KMS-11 (cell line): ENCODE results near the gene FOXRED2.

Experiments
- H2AFZ ChIP-seq: fragments of 200-600 bp; sonication (generic); 2 replicates; pipeline ENCODE4 v1.6.1; 2016; ENCODE audit warnings: antibody characterized with exemption, mixed run types, low read depth
- H3K27ac ChIP-seq: fragments of 200-600 bp; sonication (generic); 2 replicates; pipeline ENCODE4 v1.6.1; 2016; ENCODE audit warnings: mild to moderate bottlenecking, mixed run types
- H3K27me3 ChIP-seq: fragments of 200-600 bp; sonication (generic); 2 replicates; pipeline ENCODE4 v1.6.1; 2017; ENCODE audit warnings: mild to moderate bottlenecking, low read depth, mixed run types, moderate library complexity; ENCODE audit not compliant: insufficient read depth
- H3K36me3 ChIP-seq: fragments of 200-600 bp; sonication (generic); 2 replicates; pipeline ENCODE4 v1.6.1; 2017; ENCODE audit warnings: mild to moderate bottlenecking, mixed run types; ENCODE audit not compliant: insufficient read depth
- H3K4me1 ChIP-seq: fragments of 200-600 bp; sonication (generic); 2 replicates; pipeline ENCODE4 v1.6.1; 2016; ENCODE audit warnings: mild to moderate bottlenecking, low read depth, mixed run types; ENCODE audit not compliant: poor library complexity, severe bottlenecking
- H3K4me2 ChIP-seq: fragments of 200-600 bp; sonication (generic); 2 replicates; pipeline ENCODE4 v1.7.0; 2016; ENCODE audit warnings: mild to moderate bottlenecking, mixed run types
- H3K4me3 ChIP-seq: fragments of 200-600 bp; sonication (generic); IDR thresholded peaks from 2 replicates; pipeline ENCODE4 v1.6.1; 2017; ENCODE audit warnings: low read depth, low read length, mixed read lengths; ENCODE audit not compliant: insufficient read depth
- H3K79me2 ChIP-seq: fragments of 200-600 bp; sonication (generic); 2 replicates; pipeline ENCODE4 v1.6.1; 2016; ENCODE audit warnings: low read depth, mixed run types; ENCODE audit not compliant: insufficient read depth
- H3K9ac ChIP-seq: fragments of 200-600 bp; sonication (generic); 2 replicates; pipeline ENCODE4 v1.6.1; 2016; ENCODE audit warnings: mild to moderate bottlenecking, mixed run types
- H4K20me1 ChIP-seq: fragments of 200-600 bp; sonication (generic); 2 replicates; pipeline ENCODE4 v1.6.1; 2016; ENCODE audit warnings: mild to moderate bottlenecking, mixed run types; ENCODE audit not compliant: insufficient read depth
- TF ChIP-seq, protein P1 (sequence below): fragments of 200-600 bp; sonication (generic); conservative IDR thresholded peaks from 2 replicates; pipeline ENCODE4 v1.6.1; 2017; ENCODE audit warnings: low read depth, mild to moderate bottlenecking, antibody characterized with exemption, low read length, moderate library complexity, mixed read lengths

The FOXRED2 gene

DNA sequence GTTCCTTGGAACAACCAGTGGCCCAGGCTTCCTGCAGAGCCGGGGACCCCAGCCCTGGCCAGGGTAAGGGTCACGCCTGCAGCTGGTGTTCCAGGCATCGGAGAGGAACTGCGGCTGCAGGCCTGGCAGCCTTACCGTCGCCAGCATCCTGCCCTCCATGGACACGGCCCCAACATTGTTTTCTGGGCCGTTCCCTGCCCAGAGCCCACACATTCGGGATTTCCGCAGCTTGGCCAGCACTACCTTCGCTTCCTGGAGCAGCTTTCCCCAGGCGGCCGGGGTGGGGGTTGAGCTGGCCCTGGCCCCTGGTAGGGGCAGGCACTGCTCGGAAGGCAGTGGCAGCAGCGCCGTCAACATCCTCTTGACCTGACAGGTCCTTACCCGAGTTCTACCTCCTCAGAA, 43.1 kb downstream of the FOXRED2 start:
- no peak overlapping the region for H3K4me2 ChIP-seq
- H3K36me3 ChIP-seq, result no peaks in the 10 kb centered on the region
- TF ChIP-seq, protein P1, sequence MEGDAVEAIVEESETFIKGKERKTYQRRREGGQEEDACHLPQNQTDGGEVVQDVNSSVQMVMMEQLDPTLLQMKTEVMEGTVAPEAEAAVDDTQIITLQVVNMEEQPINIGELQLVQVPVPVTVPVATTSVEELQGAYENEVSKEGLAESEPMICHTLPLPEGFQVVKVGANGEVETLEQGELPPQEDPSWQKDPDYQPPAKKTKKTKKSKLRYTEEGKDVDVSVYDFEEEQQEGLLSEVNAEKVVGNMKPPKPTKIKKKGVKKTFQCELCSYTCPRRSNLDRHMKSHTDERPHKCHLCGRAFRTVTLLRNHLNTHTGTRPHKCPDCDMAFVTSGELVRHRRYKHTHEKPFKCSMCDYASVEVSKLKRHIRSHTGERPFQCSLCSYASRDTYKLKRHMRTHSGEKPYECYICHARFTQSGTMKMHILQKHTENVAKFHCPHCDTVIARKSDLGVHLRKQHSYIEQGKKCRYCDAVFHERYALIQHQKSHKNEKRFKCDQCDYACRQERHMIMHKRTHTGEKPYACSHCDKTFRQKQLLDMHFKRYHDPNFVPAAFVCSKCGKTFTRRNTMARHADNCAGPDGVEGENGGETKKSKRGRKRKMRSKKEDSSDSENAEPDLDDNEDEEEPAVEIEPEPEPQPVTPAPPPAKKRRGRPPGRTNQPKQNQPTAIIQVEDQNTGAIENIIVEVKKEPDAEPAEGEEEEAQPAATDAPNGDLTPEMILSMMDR, result no peak
- H3K4me1 ChIP-seq, result peaks cover 29% of the 10 kb centered on the region
- no peaks in the 10 kb centered on the region for H3K79me2 ChIP-seq
- H4K20me1 ChIP-seq, result no peaks in the 10 kb centered on the region
- H3K4me3 ChIP-seq, result no peak overlapping the region
- H3K27ac ChIP-seq, result no peak overlapping the region
- H3K9ac ChIP-seq, result no peak overlapping the region
- H3K27me3 ChIP-seq, result no peaks in the 10 kb centered on the region
- no peak overlapping the region for H2AFZ ChIP-seq

DNA sequence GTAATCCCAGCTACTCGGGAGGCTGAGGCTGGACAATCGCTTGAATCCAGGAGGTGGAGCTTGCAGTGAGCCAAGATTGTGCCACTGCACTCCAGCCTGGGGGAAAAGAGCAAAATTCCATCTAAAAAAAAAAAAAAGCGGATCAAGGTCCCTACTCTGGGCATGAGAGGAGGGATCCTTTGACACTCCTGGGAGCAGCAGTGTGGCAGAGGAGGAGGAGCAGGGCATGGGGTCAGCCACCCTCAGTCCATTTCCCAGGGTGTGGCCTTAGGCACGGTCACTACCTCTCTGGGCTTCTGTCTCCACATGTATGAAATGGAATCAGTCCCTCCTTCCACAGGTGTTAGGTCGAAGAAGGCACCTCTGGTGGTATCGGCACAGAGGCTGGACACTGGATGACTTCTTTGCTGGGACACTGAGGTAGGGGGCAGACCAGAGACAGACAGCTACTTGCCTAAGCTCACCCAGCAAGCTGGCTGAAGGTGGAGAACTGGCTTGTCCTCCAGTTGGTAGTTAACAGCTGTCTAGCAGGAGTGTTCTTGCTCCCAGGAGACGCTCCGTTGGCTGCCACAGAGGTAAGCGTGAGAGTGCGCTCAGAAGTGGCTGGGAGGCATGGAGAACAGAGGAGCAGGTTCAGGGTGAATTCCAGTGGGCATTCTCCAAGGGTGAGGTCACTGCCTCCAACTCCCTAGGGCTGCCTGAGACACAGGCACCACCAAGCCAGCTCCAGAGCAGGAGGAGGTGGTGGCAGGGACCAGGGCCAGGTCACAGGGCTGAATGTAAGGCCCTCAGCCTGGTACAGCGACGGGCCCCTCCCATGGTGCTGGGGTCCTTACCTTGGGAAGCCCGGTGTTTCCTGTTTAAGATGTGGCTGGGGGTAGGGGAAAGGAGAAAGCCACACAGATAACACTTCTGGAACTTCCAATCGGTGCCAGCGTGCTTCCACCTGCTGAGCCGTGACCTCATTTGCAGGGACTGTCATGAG, 44.9 kb downstream of the FOXRED2 start:
- TF ChIP-seq, protein P1, result no peak
- no peak overlapping the region for H3K4me3 ChIP-seq
- H3K27ac ChIP-seq, result no peak overlapping the region
- H3K79me2 ChIP-seq, result no peaks in the 10 kb centered on the region
- H3K27me3 ChIP-seq, result no peaks in the 10 kb centered on the region
- H3K9ac ChIP-seq, result no peak overlapping the region
- H2AFZ ChIP-seq, result no peak overlapping the region
- no peaks in the 10 kb centered on the region for H3K36me3 ChIP-seq
- H4K20me1 ChIP-seq, result no peaks in the 10 kb centered on the region
- peaks cover 11% of the 10 kb centered on the region for H3K4me1 ChIP-seq
- no peak overlapping the region for H3K4me2 ChIP-seq

DNA sequence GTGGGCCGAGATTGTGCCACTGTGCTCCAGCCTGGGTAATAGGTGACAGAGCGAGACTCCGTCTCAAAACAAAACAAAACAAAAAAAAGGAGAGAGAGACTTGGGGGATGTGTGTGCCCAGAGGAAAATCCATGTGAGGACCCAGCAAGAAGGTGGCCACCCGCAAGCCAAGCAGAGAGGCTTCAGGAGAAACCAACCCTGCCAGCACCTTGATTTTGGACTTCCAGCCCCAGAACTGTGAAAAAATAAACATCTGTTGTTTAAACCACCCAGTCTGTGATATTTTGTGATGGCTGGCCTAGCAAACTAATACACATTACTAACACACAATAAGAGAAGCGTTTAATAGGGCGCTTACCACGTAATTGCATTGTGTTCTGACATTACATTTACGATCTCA, 46.6 kb downstream of the FOXRED2 start:
- Histone ChIP-seq H2AFZ (no peak overlapping the region), H4K20me1 (no peaks in the 10 kb centered on the region), H3K27ac (no peak overlapping the region), H3K36me3 (no peaks in the 10 kb centered on the region), H3K9ac (no peak overlapping the region), H3K4me2 (no peak overlapping the region), H3K79me2 (no peaks in the 10 kb centered on the region), H3K4me1 (peaks cover 7% of the 10 kb centered on the region), H3K27me3 (no peaks in the 10 kb centered on the region), H3K4me3 (no peak overlapping the region)
- TF ChIP-seq, protein P1, result no peak

- Histone ChIP-seq H4K20me1 (no peaks in the 10 kb centered on the region), H3K27me3 (no peaks in the 10 kb centered on the region), H3K9ac (no peak overlapping the region), H3K36me3 (no peaks in the 10 kb centered on the region), H3K27ac (no peak overlapping the region), H3K79me2 (no peaks in the 10 kb centered on the region), H2AFZ (no peak overlapping the region), H3K4me1 (peaks cover 27% of the 10 kb centered on the region), H3K4me3 (no peak overlapping the region), H3K4me2 (no peak overlapping the region)
- TF ChIP-seq, protein P1, result no peak
These were observed 49.0 kb downstream of the FOXRED2 start for GRCh38 chr22:36457688-36458450.
